Germinal center (tissue), 1 donor: ENCODE results near the gene PBRM1.
"Not testable (repeated sequence)": the region's sequence is repeated elsewhere in the genome, so short reads cannot be mapped to it uniquely, and the experiment has no call there.

ENCODE experiments used
- DNase-seq: peaks from one replicate; pipeline ENCODE4 v3.0.0; 2012; ENCODE audit warnings: mixed read lengths, low spot score

The PBRM1 gene

GRCh38 chr3:52704611-52705437, 19.1 kb upstream of the PBRM1 start:
- peak; percentile 27 for DNase-seq

- DNase-seq = no peak
These were observed 17.6 kb upstream of the PBRM1 start for GRCh38 chr3:52703341-52703740.

GRCh38 chr3:52697632-52697965, 11.9 kb upstream of the PBRM1 start:
- DNase-seq = no peak

- DNase-seq = no peak
These were observed 11.3 kb upstream of the PBRM1 start for GRCh38 chr3:52696830-52697631.

- DNase-seq = no peak
These were observed 10.3 kb upstream of the PBRM1 start for GRCh38 chr3:52695798-52696671.

- DNase-seq = no peak
These were observed 8.9 kb upstream of the PBRM1 start for GRCh38 chr3:52694528-52695189.

- no peak for DNase-seq
These were observed 7.4 kb upstream of the PBRM1 start for GRCh38 chr3:52693071-52693470.

GRCh38 chr3:52690560-52690959, 4.8 kb upstream of the PBRM1 start:
- no peak for DNase-seq

GRCh38 chr3:52689151-52689550, 3.4 kb upstream of the PBRM1 start:
- no peak for DNase-seq

GRCh38 chr3:52688266-52688665, 2.6 kb upstream of the PBRM1 start:
- no peak for DNase-seq

GRCh38 chr3:52685285-52685708, 416 bp downstream of the PBRM1 start:
- DNase-seq = peak; percentile 92

- no peak for DNase-seq
These were observed 1.5 kb downstream of the PBRM1 start for GRCh38 chr3:52684184-52684583.

GRCh38 chr3:52683611-52684010, 2.1 kb downstream of the PBRM1 start:
- no peak for DNase-seq

GRCh38 chr3:52682016-52682415, 3.7 kb downstream of the PBRM1 start:
- DNase-seq = no peak

- no peak for DNase-seq
These were observed 4.1 kb downstream of the PBRM1 start for GRCh38 chr3:52681596-52681995.

- no peak for DNase-seq
These were observed 5.9 kb downstream of the PBRM1 start for GRCh38 chr3:52679811-52680210.

- DNase-seq = no peak
These were observed 6.5 kb downstream of the PBRM1 start for GRCh38 chr3:52679199-52679538.

GRCh38 chr3:52678265-52679198, 7.2 kb downstream of the PBRM1 start:
- DNase-seq = no peak

GRCh38 chr3:52676201-52676600, 9.5 kb downstream of the PBRM1 start:
- not testable (repeated sequence) for DNase-seq

GRCh38 chr3:52671676-52672075, 14.0 kb downstream of the PBRM1 start:
- DNase-seq = no peak
